Urothelium cell line (cell line): ENCODE data around the gene CSF3R.

Experiments
- DNase-seq: peaks from one replicate; pipeline ENCODE4 v3.0.0; 2011; ENCODE audit warnings: low spot score, mixed read lengths
- FAIRE-seq: peaks from 2 replicates; lab custom pipeline; 2011; peaks lifted over from hg19 to GRCh38; lab: Jason Lieb, UNC

CSF3R gene

GRCh38 chr1:36463463-36463802, 19.3 kb downstream of the CSF3R start:
- no peak for FAIRE-seq
- DNase-seq, result no peak

- DNase-seq (no peak), FAIRE-seq (no peak)
These were observed 23.8 kb downstream of the CSF3R start for GRCh38 chr1:36458910-36459309.

GRCh38 chr1:36457691-36458090, 25.0 kb downstream of the CSF3R start:
- FAIRE-seq, result no peak
- DNase-seq, result no peak

DNA sequence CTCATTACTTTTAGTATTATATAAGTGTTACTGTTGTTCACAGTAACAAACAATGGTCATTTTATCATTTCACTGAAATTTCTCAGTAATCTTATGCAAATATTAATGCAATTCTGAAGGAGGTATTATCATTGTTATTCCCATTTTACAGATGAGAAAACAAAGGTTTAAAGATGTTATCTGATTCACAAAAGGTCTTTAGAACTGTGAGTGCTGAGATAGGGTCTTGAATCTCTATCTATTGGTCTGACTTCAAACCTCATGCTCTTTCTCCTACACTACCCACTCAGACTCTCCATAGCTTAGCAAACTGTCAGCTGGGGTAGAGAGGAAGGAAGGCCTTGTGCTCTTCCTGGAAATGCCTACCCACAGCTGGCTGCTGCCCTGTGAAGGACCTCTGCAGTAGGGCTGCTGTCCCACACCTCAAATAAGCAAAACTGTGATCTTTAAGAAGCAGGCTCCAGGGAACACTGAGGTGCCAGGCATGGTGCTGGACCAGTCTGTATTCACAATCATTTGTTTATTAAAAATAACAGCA, 26.3 kb downstream of the CSF3R start:
- FAIRE-seq (no peak), DNase-seq (no peak)

GRCh38 chr1:36455386-36455785, 27.3 kb downstream of the CSF3R start:
- FAIRE-seq, result no peak
- no peak for DNase-seq

- DNase-seq (no peak), FAIRE-seq (no peak)
These were observed 28.9 kb downstream of the CSF3R start for GRCh38 chr1:36453600-36454388.

DNA sequence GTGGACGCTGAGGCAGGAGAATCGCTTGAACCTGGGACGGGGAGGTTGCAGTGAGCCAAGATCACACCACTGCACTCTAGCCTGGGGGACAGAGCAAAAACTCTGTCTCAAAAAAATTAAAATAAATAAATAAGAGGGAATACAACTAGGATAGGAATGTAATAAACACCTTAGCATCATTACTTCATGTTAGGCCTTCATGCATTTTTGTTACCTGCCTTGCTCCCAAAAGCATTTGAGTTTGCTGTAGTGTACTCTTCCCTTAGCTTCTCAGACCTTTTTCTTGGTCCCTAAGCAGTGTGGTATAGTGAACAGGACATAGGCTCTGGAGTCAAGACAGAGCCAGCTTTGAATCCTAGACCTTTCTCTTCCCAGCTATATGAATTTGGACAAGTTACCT, 29.7 kb downstream of the CSF3R start:
- no peak for DNase-seq
- no peak for FAIRE-seq

- FAIRE-seq, result no peak
These were observed 31.8 kb downstream of the CSF3R start for GRCh38 chr1:36450919-36451305.

GRCh38 chr1:36450270-36450918, 32.3 kb downstream of the CSF3R start, which contains the start of gene OSCP1:
Gene OSCP1 (minus strand): TSS chr1:36450451. CDS start chr1:36450369, 82 bp downstream.
- peak; percentile 99 for DNase-seq

More at GRCh38 chr1:36450919-36451305, 31.8 kb downstream of the CSF3R start:
- no peak for DNase-seq

GRCh38 chr1:36448530-36449056, 34.1 kb downstream of the CSF3R start:
- FAIRE-seq (no peak), DNase-seq (no peak)

More at GRCh38 chr1:36450270-36450918, 32.3 kb downstream of the CSF3R start, which contains the start of gene OSCP1:
- FAIRE-seq, result peak; percentile 98

DNA sequence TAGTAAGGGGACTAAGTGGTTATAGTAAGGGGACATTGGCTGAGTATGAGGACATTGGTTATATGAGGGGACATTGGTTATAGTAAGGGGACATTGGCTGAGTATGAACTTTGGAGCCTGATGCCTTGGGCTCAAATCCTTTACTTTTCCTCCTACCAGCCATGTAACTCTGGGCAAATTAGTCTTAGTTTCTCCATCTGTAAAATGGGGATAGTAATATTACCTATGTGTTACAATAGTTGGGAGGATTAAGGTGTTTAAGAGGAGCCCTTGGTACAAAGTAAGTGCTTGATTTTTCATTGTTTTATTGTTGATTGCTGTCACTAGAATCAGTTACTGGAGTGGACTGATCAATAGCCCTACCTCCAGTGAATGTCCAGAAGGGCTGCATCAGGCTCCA, 35.3 kb downstream of the CSF3R start:
- DNase-seq (no peak), FAIRE-seq (no peak)

DNA sequence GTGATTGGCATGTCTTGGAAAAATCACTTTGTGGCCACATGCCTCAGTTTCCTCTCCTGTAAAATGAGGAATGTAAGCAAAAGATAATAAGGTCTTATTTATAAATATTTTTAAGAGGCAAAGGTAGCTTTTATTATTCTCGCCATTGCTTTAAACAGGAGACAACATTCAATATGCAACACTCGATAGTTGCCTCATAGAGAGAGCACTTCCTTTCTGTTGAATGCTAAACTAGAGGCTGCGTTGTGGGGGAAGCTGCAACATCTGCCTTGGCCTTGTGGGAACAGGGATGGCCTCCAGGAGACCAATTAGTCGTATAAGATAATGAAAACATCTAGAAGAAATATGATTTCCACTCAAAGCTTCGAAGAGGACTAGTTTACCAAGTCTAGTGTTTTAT, 36.0 kb downstream of the CSF3R start:
- no peak for FAIRE-seq
- no peak for DNase-seq

DNA sequence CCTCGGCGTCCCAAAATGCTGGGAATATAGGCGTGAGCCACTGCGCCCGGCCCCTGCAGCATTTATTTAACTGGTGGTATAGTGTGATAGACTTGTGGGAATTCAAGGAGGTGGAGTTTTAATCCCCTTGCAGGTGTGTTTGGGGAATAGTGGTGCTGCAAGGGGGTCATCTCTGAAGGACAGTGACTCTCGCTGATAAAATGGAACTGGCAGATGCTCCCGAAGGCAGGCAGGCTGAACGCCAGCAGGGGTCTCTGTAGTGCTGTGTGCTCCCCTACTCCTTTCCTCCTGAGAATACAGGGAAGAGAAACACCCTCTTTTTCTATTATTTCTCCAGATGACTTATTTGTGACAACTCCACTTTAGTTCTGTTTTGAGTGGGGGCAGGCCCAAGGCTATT, 36.4 kb downstream of the CSF3R start:
- FAIRE-seq, result no peak
- DNase-seq, result peak; percentile 21

- FAIRE-seq, result no peak
- DNase-seq, result no peak
These were observed 39.4 kb downstream of the CSF3R start for GRCh38 chr1:36443297-36443696.

DNA sequence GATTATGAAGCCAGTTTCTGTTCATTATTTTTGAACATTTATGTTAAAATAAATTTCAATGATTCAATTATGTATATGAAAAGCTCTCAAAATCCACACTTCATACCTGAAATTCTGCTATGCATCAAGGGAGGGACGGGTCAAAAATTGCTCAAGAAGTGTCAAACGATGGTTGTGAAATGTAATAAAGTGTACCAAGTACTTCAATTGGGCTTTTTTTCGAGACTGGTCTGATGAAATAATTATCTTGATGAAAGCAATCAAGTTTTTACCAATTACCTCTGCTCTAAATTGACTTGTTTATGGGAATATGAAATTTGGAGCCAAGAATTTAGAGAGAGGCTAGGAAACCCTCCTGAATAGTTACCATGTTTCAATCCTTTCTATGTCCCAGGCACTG, 40.4 kb downstream of the CSF3R start:
- DNase-seq (no peak), FAIRE-seq (no peak)

DNA sequence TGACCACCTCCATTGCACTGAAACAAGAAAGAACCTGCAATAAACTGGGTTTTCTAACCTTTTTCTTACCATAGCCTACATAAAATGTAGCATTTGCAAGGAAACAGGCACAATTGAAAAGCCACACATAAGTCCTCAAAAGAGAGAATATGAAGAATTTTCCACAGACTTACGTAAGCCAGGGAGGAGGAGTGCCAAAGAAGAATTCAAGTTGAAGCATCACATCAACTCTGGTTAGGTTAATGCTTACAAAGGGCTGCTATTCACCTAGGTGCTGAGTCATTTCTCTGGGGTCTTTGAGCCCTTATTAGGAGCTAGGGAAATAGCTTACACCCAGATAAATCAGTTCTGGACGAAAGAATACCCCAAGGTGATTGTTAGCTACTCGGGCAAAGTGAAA, 42.1 kb downstream of the CSF3R start:
- DNase-seq, result no peak
- FAIRE-seq, result no peak

DNA sequence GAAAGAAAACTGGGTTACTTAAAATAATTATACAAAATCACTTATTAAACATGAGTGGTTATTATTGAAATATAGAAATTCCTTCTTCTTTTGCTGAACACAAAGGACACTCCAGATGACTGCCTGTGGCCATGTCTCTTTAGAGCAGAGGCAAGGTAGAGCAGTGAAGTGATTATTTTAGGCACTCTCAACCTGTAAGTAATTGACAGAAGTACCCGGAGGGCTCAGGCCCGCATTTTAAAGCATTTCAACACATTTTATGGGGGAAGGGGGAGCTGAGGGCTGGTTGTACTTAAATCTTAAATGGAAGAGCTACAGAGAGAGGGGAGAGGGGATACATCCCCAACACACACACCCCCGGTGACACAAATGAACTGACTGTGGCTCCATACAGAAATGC, 42.7 kb downstream of the CSF3R start:
- FAIRE-seq (no peak), DNase-seq (no peak)

GRCh38 chr1:36438715-36439114, 44.0 kb downstream of the CSF3R start:
- FAIRE-seq (no peak), DNase-seq (no peak)

DNA sequence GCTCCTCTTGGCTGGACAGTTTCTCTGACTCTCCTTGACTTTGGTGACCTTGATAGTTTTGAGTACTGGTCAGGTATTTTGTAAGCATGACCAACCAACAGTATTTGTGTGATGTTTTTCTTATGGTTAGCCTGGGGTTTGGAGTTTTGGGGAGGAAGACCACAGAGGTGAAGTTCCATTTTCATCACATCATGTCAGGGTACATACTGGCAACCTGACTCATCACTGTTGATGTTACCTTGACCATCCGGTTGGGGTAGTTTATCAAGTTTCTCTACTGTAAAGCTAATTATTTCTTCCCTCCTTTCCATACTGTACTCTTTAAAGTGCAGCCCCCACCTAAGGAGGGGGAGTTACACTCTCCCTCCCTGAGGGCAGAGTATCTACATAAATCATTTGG, 45.9 kb downstream of the CSF3R start:
- peak; percentile 13 for DNase-seq
- no peak for FAIRE-seq

- DNase-seq (no peak), FAIRE-seq (no peak)
These were observed 49.6 kb downstream of the CSF3R start for GRCh38 chr1:36433102-36433501.

DNA sequence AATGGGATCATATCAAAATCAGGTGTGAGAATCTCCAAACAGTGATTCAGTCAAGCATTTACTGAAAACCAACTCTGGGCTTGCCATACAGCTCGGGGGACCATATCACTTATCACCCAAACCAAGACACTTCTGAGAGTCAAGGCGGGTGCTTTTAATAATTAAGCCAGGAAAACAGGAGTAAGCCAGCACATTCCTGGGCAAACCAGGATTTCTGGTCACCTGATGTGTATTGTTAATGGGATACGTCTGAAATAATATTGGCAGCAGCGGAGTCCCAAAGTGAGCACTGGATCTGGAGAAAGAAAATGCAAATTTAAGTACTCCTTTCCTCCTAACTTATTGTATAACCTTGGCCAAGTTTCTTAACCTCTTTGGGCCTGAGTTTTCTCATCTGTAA, 50.1 kb downstream of the CSF3R start:
- FAIRE-seq, result no peak

DNA sequence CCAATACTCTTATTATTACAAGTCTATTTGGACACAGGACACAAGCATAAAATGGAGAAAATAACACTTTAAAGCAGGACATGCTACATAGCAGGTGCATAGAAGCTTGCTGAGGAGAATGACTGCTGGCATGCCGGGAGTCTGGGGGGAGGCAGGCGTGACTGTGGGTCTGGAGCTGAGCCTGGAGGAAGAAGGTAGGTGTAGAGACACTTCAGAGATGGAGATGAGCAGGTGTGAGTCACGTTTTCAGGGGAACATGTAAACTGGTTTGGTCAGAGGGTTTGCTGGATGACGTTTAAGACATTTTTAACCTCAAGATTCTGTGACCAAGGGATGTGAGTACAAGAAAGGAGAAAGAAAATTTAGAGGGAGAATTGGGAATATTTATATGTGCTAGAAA, 56.9 kb downstream of the CSF3R start:
- no peak for DNase-seq
- FAIRE-seq, result no peak

More for the DNA sequence above, 50.1 kb downstream of the CSF3R start:
- no peak for DNase-seq
